Left hindlimb (tissue), 1 donor: ENCODE results near the gene ZNF227.
"Not testable (repeated sequence)": the region's sequence is repeated elsewhere in the genome, so short reads cannot be mapped to it uniquely, and the experiment has no call there.

Source experiments
- DNase-seq: peaks from one replicate; pipeline ENCODE4 v3.0.0-alpha.2; 2018

The ZNF227 gene

DNA sequence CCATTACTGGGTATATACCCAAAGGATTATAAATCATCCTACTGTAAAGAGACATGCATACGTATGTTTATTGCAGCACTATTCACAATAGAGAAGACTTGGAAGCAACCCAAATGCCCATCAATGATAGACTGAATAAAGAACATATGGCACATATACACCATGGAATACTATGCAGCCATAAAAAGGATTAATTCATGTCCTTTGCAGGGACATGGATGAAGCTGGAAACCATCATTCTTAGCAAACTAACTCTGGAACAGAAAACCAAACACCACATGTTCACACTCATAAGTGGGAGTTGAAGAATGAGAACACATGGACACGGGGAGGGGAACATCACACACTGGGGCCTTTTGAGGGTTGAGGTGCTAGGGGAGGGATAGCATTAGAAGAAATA lies 41.1 kb downstream of the ZNF227 start:
- DNase-seq: not testable (repeated sequence)

DNA sequence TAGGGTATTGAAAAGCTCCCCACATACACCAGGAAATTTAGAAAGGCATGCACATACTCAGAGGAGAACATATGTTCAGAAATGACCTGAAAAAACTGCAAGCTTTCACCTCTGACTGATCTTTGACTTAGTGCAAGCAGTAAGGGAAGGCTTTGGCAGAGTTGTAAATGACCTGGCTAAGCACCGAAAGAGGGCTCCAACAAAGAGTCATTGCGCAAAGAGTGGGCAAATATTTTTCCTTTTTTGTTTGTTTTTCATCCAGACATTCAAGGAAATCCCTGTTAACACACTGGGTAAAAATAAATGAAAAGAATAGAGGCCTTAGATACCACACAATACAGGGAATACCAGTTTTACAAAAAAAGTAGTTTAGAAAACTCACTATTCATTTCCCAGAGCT lies 42.2 kb downstream of the ZNF227 start:
- DNase-seq: no peak

DNA sequence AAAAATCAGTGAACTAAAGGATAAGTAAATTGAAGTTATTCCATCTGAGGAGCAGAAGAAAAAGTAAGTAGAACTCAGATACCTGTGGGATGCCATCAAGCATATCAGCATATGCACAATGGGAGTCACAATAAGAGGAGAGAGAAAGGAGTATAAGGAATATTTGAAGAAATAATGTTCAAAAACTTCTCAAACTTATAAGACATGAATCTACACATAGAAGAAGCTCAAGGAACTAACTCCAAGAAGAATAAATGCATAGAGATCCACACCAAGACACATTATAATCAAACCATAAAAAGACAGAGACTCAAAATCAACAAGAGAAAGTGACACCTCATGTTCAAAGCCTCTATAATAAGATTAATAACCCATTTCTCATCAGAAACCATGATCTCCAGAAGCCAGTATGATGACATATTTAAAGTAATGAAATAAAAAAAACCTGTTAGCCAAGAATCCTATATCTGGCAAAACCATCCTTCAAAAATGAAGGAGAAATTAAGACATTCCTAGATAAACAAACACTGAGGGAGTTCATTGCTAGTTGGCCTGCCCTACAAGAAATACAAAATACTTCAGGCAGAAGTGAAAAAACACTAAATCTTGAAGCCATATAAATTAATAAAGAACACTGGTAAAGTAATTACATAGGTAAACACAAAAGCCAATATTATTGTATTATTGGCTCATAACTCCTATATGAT lies 43.5 kb downstream of the ZNF227 start:
- no peak for DNase-seq

DNA sequence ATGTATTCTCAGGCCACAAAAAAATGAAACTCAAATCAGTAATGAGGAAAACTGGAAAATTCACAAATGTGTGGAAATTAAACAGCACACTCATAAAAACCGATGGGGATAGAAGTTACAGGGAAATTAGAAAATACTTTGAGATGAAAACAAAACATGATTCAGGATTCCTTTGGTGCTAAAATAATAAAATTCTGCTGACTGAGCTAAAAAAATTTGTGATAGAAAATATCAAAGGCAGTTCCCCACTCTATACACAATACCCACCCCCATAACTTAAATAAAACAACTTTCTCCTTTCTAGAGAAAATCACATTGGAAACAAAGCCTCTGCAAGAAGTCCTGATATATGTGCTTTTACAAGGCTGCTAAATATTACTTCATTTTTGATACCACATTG lies 45.8 kb downstream of the ZNF227 start:
- no peak for DNase-seq

DNA sequence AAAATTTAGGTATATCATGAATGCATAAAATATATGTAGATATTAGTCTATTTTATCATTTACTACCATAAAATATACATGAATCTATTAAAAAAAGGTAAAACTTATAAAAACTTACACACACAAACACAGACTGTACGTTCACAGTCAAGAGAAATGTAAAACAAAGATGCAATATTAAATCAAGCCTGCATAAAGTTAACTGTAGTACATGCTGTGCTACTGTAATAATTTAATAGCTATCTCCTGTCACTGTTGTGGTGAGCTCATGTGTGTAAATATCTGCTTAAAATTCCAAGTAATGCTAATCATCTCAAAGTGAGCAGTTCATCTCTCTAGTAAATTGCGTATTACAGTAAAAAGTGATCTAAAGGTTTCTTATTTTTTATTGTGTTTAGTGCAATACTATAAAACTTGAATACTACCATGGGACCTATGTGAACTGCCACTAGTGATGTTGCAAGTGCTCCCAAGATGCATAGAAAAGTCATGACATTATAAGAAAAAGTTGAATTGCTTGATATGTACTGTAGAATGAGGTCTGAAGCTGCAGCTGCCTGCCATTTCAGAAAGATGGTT lies 46.6 kb downstream of the ZNF227 start:
- no peak for DNase-seq

DNA sequence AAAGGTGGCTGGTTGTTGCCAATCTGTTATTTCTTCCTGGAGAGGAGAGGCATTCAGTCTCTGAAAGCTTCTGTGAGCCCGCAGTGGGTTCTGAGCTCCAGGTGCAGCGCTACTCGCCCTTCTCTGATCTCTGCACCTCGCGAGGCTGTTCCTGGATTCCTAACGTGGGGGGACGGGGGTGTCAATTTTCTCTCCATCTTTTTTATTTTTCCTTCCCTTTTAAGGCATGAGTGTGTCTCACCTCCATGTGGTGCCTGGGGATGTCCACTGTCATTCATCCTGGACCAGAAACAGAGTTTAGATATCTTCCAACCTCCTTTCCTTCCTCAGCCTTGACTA lies 48.0 kb downstream of the ZNF227 start:
- DNase-seq: no peak

DNA sequence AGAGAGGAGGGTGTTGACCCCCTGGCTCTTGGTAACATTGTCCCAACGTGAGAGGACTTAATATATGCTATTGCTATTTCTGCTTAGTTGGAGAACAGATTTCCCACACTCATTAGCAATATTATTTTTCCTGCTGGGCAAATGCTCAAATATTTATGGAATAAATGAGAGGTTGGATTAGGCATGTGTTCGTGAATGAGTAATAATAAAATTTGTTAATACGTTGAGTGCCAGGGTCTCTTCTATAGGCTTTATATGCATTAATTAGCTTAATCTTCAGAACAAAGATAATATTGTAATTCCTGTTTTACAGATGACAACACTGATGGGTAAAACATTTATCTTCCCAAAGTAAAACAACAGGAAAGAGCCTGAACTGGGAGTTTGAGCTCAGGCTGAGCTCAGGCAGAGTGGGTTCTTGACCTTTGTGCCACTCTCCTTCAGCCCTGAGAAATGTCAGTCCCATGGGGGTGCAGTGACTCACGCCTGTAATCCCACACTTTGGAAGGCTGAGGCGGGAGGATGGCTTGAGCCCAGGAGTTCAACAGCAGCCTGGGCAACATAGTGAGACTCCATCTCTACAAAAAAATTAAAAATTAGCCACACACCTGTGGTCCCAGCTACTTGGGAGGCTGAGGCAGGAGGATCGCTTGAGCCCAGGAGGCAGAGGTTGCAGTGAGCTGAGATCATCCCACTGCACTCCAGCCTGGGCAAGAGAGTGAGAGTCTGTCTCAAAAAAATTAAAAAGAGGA lies 48.5 kb downstream of the ZNF227 start:
- no peak for DNase-seq

DNA sequence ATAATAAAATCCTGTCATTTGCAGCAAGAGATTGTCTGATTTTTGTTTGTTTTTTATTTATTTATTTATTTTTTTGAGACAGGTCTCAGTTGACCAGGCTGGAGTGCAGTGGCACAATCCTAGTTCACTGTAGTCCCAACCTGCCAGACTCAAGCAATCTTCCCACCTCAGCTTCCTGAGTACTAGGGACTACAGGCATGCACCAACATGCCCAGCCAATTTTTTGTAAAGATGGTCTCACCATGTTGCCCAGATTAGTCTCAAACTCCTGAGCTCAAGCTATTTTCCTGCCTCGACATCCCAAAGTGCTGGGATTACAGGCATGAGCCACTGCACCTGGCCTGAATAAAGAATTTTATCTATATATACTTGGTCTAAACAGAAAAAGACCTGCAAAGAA lies 65.0 kb downstream of the ZNF227 start:
- DNase-seq: no peak

DNA sequence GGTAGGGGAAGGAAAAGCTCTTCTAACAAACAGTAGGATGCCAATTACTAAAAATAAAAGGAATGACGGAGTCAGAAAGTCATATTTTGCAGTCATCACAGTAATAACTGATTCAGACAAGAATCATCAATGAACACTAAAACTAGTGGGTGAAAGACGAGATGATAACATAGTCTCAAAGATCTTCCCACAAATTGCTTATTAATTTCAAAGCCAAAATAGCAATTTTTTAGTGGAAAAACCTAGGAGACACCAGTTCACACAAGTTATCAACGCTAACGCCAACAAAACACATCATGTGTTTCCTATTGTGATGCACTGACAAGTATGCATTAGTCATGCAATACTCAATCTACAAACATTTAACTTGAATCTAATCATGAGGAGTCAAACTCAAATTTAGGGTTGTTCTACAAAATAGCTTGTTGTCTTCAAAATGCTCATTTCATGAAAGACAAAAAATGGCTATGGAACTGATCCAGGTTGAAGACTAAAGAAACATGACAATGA lies 65.9 kb downstream of the ZNF227 start:
- DNase-seq: no peak

DNA sequence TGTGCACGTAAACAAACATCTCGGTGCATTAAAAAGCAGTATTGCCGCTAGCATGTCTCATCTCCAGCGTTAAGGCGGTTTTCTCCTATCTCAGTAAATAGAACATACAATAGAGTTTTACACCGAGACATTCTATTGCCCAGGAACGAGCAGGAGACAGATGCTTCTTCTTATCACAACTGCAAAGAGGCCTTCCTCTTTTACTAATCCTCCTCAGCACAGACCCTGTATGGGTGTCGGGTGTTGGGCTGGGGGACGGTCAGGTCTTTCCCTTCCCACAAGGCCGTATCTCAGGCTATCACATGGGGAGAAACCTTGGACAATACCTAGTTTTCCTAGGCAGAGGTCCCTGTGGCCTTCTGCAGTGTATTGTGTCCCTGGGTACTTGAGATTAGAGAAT lies 68.6 kb downstream of the ZNF227 start:
- no peak for DNase-seq

DNA sequence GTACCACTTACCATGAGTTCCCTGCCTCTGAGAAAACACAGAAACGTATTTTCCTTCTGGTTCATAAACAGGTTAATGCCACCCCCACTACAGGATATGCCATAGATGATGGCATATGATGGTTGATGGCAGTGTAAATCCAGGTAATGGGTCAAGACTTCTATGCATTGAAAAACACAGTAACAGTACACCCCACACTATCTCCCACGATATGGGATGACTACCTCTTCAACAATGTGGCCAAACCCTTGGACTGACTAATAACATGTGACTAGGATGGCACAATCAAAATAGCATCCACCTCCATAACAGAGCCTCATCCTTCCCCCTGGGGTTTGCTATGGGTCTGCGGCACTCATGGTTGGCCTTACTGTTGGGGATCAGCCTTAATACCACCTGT lies 70.5 kb downstream of the ZNF227 start:
- DNase-seq: no peak

DNA sequence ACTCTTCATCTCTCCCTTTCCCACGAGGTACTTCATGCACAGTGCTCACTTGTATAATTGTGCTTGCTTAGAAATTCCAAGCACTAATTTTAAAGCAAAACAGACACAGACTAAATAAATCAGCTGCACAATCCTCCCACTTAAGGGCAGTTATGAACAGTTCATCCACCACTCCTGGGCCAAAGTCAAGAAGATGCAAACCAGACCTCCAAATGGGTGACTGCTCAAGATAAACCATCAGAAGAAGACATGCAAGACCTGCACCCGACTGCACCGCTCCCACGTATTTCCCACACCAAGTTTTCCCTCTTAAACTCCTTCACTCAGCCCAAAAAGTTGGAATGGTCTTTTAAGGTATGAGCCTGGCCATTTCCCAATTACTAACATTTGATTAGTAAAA lies 72.6 kb downstream of the ZNF227 start:
- no peak for DNase-seq
